ENCODE data around the gene CRX.

- no peak for TF ChIP-seq RORA (CRISPR knock-in tag; IDR thresholded peaks at IDR 0.05)
- TF ChIP-seq POLR2AphosphoS5 (IDR thresholded peaks at IDR 0.05; ENCODE audit: low read depth, low read length), result no peak
- no peak for TF ChIP-seq ZBTB2 (CRISPR knock-in tag; IDR thresholded peaks at IDR 0.05; ENCODE audit: low read depth)
- TF ChIP-seq SOX6 (IDR thresholded peaks at IDR 0.05), result no peak
- no peak for TF ChIP-seq SOX6 (CRISPR knock-in tag; IDR thresholded peaks at IDR 0.05)
- TF ChIP-seq ZBTB33 (CRISPR knock-in tag; IDR thresholded peaks at IDR 0.05), result no peak
- TF ChIP-seq DNMT3B (CRISPR knock-in tag; conservative IDR thresholded peaks at IDR 0.05), result no peak
- no peak for TF ChIP-seq ZNF549 (CRISPR knock-in tag; IDR thresholded peaks at IDR 0.05)
- TF ChIP-seq CTCF (CRISPR knock-in tag; IDR thresholded peaks at IDR 0.05), result no peak
- TF ChIP-seq TAF1 (CRISPR knock-in tag; IDR thresholded peaks at IDR 0.05), result no peak
- no peak for TF ChIP-seq MAX (IDR thresholded peaks at IDR 0.05)
Measured at GRCh38 chr19:47881757-47882156, 60.0 kb downstream of the CRX start.

Data from HepG2 (cell line).